K562 (cell line): ENCODE measurements around the gene DYNC2H1. TPM values are rescaled to one million over a fixed set of nuclear protein-coding genes. Genes with fewer than 3 reads are reported as not detected.

Experiments used
- ATAC-seq: fragments of 200-7000 bp; cut with Tn5 transposase; 3 replicates; pipeline ENCODE4 v1.9.1; 2020; ENCODE audit warnings: moderate library complexity
- BruUV-seq: library from RNA; stranded (reverse); fragments of 400-500 nt; replicated peaks from 2 replicates; lab custom pipeline; 2021; lab: Mats Ljungman, UMichigan
- CTCF ChIA-PET: fragments of 300-600 bp; formaldehyde crosslinking; extraction: SDS; loops from one replicate; lab custom pipeline; 2021; ENCODE audit warnings: low intra/inter-chr PET ratio; lab: Yijun Ruan, JAX
- POLR2A ChIA-PET: fragments of 300-600, 350-650 bp; sonication (Branson Sonifier 250); formaldehyde crosslinking; extraction: SDS; loops from one replicate; lab custom pipeline; 2021; ENCODE audit warnings: antibody characterized with exemption, inconsistent platforms; lab: Yijun Ruan, JAX
- DNase-seq, 4 experiments: peaks; one replicate each; pipeline versions ENCODE4 v3.0.0 to v3.0.0-alpha.2; 2011 to 2018; ENCODE audit warnings: low spot score in 3 of 4, mixed read lengths in 3 of 4; ENCODE audit errors: extremely low read depth in 1 of 4
- FAIRE-seq: peaks from 2 replicates; lab custom pipeline; 2011; peaks lifted over from hg19 to GRCh38; lab: Jason Lieb, UNC
- H2AFZ ChIP-seq: 2 replicates; pipeline ENCODE4 v1.6.0; 2011; ENCODE audit warnings: low read depth, low read length, control low read depth, inconsistent platforms
- H3K27ac ChIP-seq: fragments of 200-600 bp; 3 replicates; pipeline ENCODE4 v1.8.0; 2011; ENCODE audit warnings: low read depth, mild to moderate bottlenecking, control low read depth, inconsistent platforms, low read length, moderate library complexity, mixed read lengths; ENCODE audit errors: extremely low read depth
- H3K27me3 ChIP-seq, 2 experiments: fragments of 300-600 bp in 1 of 2; 2 replicates in 1 of 2; 3 replicates in 1 of 2; pipeline versions ENCODE4 v1.6.0 to v1.8.0; 2011; ENCODE audit warnings: inconsistent platforms in 2 of 2, low read length in 2 of 2, mild to moderate bottlenecking in 1 of 2, mixed read lengths in 1 of 2, moderate library complexity in 1 of 2; ENCODE audit not compliant: control insufficient read depth in 2 of 2, insufficient read depth in 2 of 2
- H3K36me3 ChIP-seq: fragments of 300-600 bp; 3 replicates; pipeline ENCODE4 v1.8.0; 2011; ENCODE audit warnings: mild to moderate bottlenecking, low read length, inconsistent platforms; ENCODE audit not compliant: control insufficient read depth, insufficient read depth
- H3K4me1 ChIP-seq, 2 experiments: fragments of 200-600 bp in 1 of 2; replicated peaks in 1 of 2; 2 replicates in 1 of 2; 3 replicates in 1 of 2; pipeline versions ENCODE4 v1.5.1 to v1.8.0; 2011; ENCODE audit warnings: inconsistent platforms in 2 of 2, low read length in 2 of 2, mild to moderate bottlenecking in 1 of 2, mixed read lengths in 1 of 2, moderate library complexity in 1 of 2; ENCODE audit not compliant: control insufficient read depth in 2 of 2, insufficient read depth in 2 of 2
- H3K4me2 ChIP-seq: 2 replicates; pipeline ENCODE4 v1.6.1; 2011; ENCODE audit warnings: low read length, control low read depth, inconsistent platforms, mixed read lengths; ENCODE audit not compliant: insufficient read depth
- H3K4me3 ChIP-seq: fragments of 200-600 bp; sonication (generic), shearing (Covaris generic); 2 replicates; pipeline ENCODE4 v1.5.1; 2016; ENCODE audit warnings: control low read depth, inconsistent platforms
- H3K79me2 ChIP-seq: fragments of 200-600 bp; 3 replicates; pipeline ENCODE4 v1.8.0; 2011; ENCODE audit warnings: low read length, inconsistent platforms; ENCODE audit not compliant: control insufficient read depth, insufficient read depth
- H3K9ac ChIP-seq, 2 experiments: 2 replicates each; pipeline versions ENCODE4 v1.6.0 to v1.6.1; 2011; ENCODE audit warnings: low read depth in 2 of 2, low read length in 2 of 2, control low read depth in 1 of 2, inconsistent platforms in 1 of 2, mild to moderate bottlenecking in 1 of 2, mixed read lengths in 1 of 2; ENCODE audit not compliant: insufficient read depth in 1 of 2
- H3K9me1 ChIP-seq: one replicate; pipeline ENCODE4 v1.6.0; 2011; ENCODE audit warnings: inconsistent platforms, mild to moderate bottlenecking, low read length, moderate library complexity; ENCODE audit not compliant: control insufficient read depth, insufficient read depth
- H3K9me3 ChIP-seq: replicated peaks from 2 replicates; pipeline ENCODE4 v1.5.1; 2011; ENCODE audit warnings: low read depth, low read length, inconsistent platforms; ENCODE audit not compliant: control insufficient read depth, insufficient read depth
- H4K20me1 ChIP-seq: replicated peaks from 2 replicates; pipeline ENCODE4 v1.6.1; 2011; ENCODE audit warnings: low read length, inconsistent platforms, mixed read lengths; ENCODE audit not compliant: control insufficient read depth, insufficient read depth
- CCNT2 ChIP-seq: IDR thresholded peaks from 2 replicates; pipeline ENCODE4 v1.6.1; 2011; ENCODE audit warnings: borderline replicate concordance, low read depth, mild to moderate bottlenecking, moderate library complexity, mixed read lengths, low read length; ENCODE audit not compliant: insufficient read length; ENCODE audit errors: extremely low read depth
- CXXC5 ChIP-seq: fragments of 250-450 bp; sonication (Bioruptor Pico); IDR thresholded peaks from 2 replicates; pipeline ENCODE4 v1.8.0; 2022; ENCODE audit warnings: inconsistent platforms, mild to moderate bottlenecking, moderate library complexity
- FUS ChIP-seq: fragments of 200-400 bp; formaldehyde crosslinking; optimal IDR thresholded peaks from 2 replicates; pipeline ENCODE3; 2017; ENCODE audit warnings: low read depth, low read length
- HDAC1 ChIP-seq, 2 experiments: fragments of 450-650 bp; IDR thresholded peaks; 2 replicates each; pipeline ENCODE4 v1.6.1; 2016 to 2017; ENCODE audit warnings: inconsistent platforms in 1 of 2, mild to moderate bottlenecking in 1 of 2, moderate library complexity in 1 of 2
- ID3 ChIP-seq, 2 experiments: fragments of 250-450 bp in 1 of 2; fragments of 450-650 bp in 1 of 2; sonication (Bioruptor Pico) in 1 of 2; IDR thresholded peaks; 2 replicates each; pipeline versions ENCODE4 v1.6.1 to v1.8.0; 2016 to 2021; ENCODE audit warnings: mild to moderate bottlenecking in 2 of 2, moderate library complexity in 2 of 2, missing compliant biosample characterization in 1 of 2, missing genetic modification characterization in 1 of 2
- ILK ChIP-seq: fragments of 450-650 bp; IDR thresholded peaks from 2 replicates; pipeline ENCODE4 v1.6.1; 2016; ENCODE audit warnings: missing genetic modification characterization, low read depth, mild to moderate bottlenecking, missing compliant biosample characterization, moderate library complexity, borderline replicate concordance
- KAT7 ChIP-seq: sonication (generic); formaldehyde crosslinking; IDR thresholded peaks from 2 replicates; pipeline ENCODE4 v1.8.0; 2022; ENCODE audit warnings: missing genetic modification reagents, mild to moderate bottlenecking, borderline replicate concordance
- RHOXF2B ChIP-seq: fragments of 250-450 bp; sonication (Bioruptor Pico); conservative IDR thresholded peaks from 2 replicates; pipeline ENCODE4 v1.5.1; 2021
- SUPT5H ChIP-seq: fragments of 450-650 bp; IDR thresholded peaks from 2 replicates; pipeline ENCODE4 v1.6.1; 2016
- TCF7 ChIP-seq: sonication (generic); IDR thresholded peaks from 2 replicates; pipeline ENCODE4 v1.6.1; 2016; ENCODE audit warnings: antibody characterized with exemption, borderline replicate concordance
- ZFP36 ChIP-seq: fragments of 150-350 bp; IDR thresholded peaks from 2 replicates; pipeline ENCODE4 v1.6.1; 2018; ENCODE audit warnings: low read length, low read depth; ENCODE audit not compliant: partially characterized antibody
- ZNF165 ChIP-seq: fragments of 250-450 bp; sonication (Bioruptor Pico); IDR thresholded peaks from 2 replicates; pipeline ENCODE4 v1.4.0; 2020; ENCODE audit warnings: borderline replicate concordance
- ZNF23 ChIP-seq: fragments of 250-450 bp; sonication (Bioruptor Pico); IDR thresholded peaks from 2 replicates; pipeline ENCODE4 v1.4.0; 2020; ENCODE audit warnings: mild to moderate bottlenecking
- ZNF253 ChIP-seq: fragments of 250-450 bp; sonication (Bioruptor Pico); conservative IDR thresholded peaks from 2 replicates; pipeline ENCODE4 v1.6.1; 2021; ENCODE audit warnings: mild to moderate bottlenecking
- ZNF263 ChIP-seq: sonication (generic); formaldehyde crosslinking; IDR thresholded peaks from 2 replicates; pipeline ENCODE4 v1.8.0; 2022; ENCODE audit warnings: mild to moderate bottlenecking, missing genetic modification reagents, borderline replicate concordance
- ZNF347 ChIP-seq: fragments of 450-650 bp; formaldehyde crosslinking; IDR thresholded peaks from 2 replicates; pipeline ENCODE4 v1.4.0; 2020; ENCODE audit warnings: low read depth, mild to moderate bottlenecking, moderate library complexity
- ZNF592 ChIP-seq: fragments of 450-650 bp; IDR thresholded peaks from 2 replicates; pipeline ENCODE4 v1.6.1; 2017; ENCODE audit warnings: antibody characterized with exemption, mild to moderate bottlenecking
- WGBS: fragments of 100-300 bp; shearing (Covaris generic); methylation state at CpG from one replicate; pipeline ENCODE4 v1.1.6; 2016; ENCODE audit warnings: low coverage, mixed read lengths; ENCODE audit not compliant: insufficient coverage; ENCODE audit errors: missing lambda C conversion rate; 5-methylcytosine and 5-hydroxymethylcytosine counted together
- in situ Hi-C: fragments of 300-500 bp; cut with MboI; formaldehyde crosslinking; loops from 4 replicates; pipeline ENCODE4 v1.15.0; 2018; ENCODE audit warnings: inconsistent platforms, mixed read lengths
- intact Hi-C: fragments of 100-400 bp; cut with micrococcal nuclease; formaldehyde crosslinking; loops from 2 replicates; pipeline ENCODE4 v1.14.2; 2022
- polyA plus RNA-seq, 8 experiments: library from polyadenylated mRNA; depleted of rRNA in 4 of 8; stranded (reverse) in 5 of 8; unstranded in 3 of 8; fragments of >200 nt; fragmentation: Nextera tagmentation in 2 of 8; fragmentation: Illumina TruSeq in 1 of 8; extraction: Ambion mirVana in 2 of 8; extraction: Trizol in 1 of 8; gene quantifications; 2 replicates each; pipeline versions ENCODE4 v1.2.1 to v1.2.3, GENCODE V29; 2011 to 2014; ENCODE audit warnings: inconsistent platforms in 1 of 8, missing spikeins in 1 of 8
- total RNA-seq, 7 experiments: library from RNA; depleted of rRNA in 6 of 7; stranded (reverse); fragments of >200 nt in 6 of 7; fragmentation: Illumina TruSeq in 2 of 7; extraction: Trizol in 2 of 7; gene quantifications; 2 replicates each; pipeline versions ENCODE4 v1.2.1 to v1.2.3, GENCODE V29; 2011 to 2021; ENCODE audit warnings: low replicate concordance in 1 of 7
- TF ChIP-seq, protein P1 (sequence below): fragments of 450-650 bp; IDR thresholded peaks from 2 replicates; pipeline ENCODE4 v1.6.1; 2017; ENCODE audit warnings: mild to moderate bottlenecking, moderate library complexity

Gene DYNC2H1
- total and polyA plus RNA-seq, 9 of the 15 experiments (the other 6 are each of a cell fraction or from before 2014, with no cell fraction given): 0.08 to 0.64 (median 0.20) TPM

GRCh38 chr11:103078710-103079109 lies 30.5 kb upstream of the DYNC2H1 start:
- Histone ChIP-seq H3K79me2 (peaks cover 68% of the 10 kb centered on the region), H3K9me1 (no peaks in the 10 kb centered on the region), H3K27ac (no peak overlapping the region), H2AFZ (no peak overlapping the region), H3K4me3 (no peak overlapping the region), H3K9ac (no peak overlapping the region), H3K36me3 (peaks cover 89% of the 10 kb centered on the region), H3K4me2 (no peak overlapping the region), H3K27me3 (no peaks in the 10 kb centered on the region), H3K9me3 (no peaks in the 10 kb centered on the region), H3K4me1 (no peaks in the 10 kb centered on the region), H4K20me1 (no peaks in the 10 kb centered on the region)
- in situ Hi-C loops (no loop called here), intact Hi-C loops (no loop called here)
- BruUV-seq: no TSS peak
- WGBS: 94% methylated on average over 4 of the region's 5 CpGs
- POLR2A ChIA-PET: interaction anchor here (1.1 kb wide), 1 partner anchor 13 kb away, joined by 6 read pairs; the partner anchor contains the start of gene DCUN1D5
- FAIRE-seq: no peak
- no peak; the same call in 2 of the 3 replicates for ATAC-seq
- CTCF ChIA-PET: no interaction called here
- no peak for DNase-seq
- TF ChIP-seq CXXC5 (CRISPR knock-in tag) (no peak), ILK (tag) (no peak), ZNF592 (no peak), ZNF165 (CRISPR knock-in tag) (no peak), HDAC1 (IDR thresholded peaks at IDR 0.05) (no peak), ZFP36 (no peak), TCF7 (no peak), ZNF253 (CRISPR knock-in tag) (no peak), CCNT2 (no peak), ZNF263 (CRISPR knock-in tag) (no peak), FUS (no peak), KAT7 (CRISPR knock-in tag) (no peak), ZNF347 (CRISPR knock-in tag) (no peak), ZNF23 (no peak), SUPT5H (no peak), ID3 (CRISPR knock-in tag; IDR thresholded peaks at IDR 0.05) (no peak), ID3 (tag; IDR thresholded peaks at IDR 0.05) (no peak), RHOXF2B (CRISPR knock-in tag) (no peak)
- TF ChIP-seq, protein P1, sequence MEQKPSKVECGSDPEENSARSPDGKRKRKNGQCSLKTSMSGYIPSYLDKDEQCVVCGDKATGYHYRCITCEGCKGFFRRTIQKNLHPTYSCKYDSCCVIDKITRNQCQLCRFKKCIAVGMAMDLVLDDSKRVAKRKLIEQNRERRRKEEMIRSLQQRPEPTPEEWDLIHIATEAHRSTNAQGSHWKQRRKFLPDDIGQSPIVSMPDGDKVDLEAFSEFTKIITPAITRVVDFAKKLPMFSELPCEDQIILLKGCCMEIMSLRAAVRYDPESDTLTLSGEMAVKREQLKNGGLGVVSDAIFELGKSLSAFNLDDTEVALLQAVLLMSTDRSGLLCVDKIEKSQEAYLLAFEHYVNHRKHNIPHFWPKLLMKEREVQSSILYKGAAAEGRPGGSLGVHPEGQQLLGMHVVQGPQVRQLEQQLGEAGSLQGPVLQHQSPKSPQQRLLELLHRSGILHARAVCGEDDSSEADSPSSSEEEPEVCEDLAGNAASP: no peak
